ENCODE measurements around the gene EDEM2.
"Not testable (repeated sequence)": the region's sequence is repeated elsewhere in the genome, so short reads cannot be mapped to it uniquely, and the experiment has no call there.

The EDEM2 gene

GRCh38 chr20:35122756-35123405, 24.3 kb downstream of the EDEM2 start:
- DNase-seq = no peak

- no peak for DNase-seq
Measured at GRCh38 chr20:35121186-35121585, 25.9 kb downstream of the EDEM2 start.

GRCh38 chr20:35120012-35120701, 27.0 kb downstream of the EDEM2 start:
- no peak for DNase-seq

GRCh38 chr20:35117629-35118028, 29.5 kb downstream of the EDEM2 start:
- DNase-seq = no peak

- DNase-seq = no peak
Measured at GRCh38 chr20:35117196-35117595, 29.9 kb downstream of the EDEM2 start.

GRCh38 chr20:35116258-35116657, 30.9 kb downstream of the EDEM2 start:
- peak; percentile 32 for DNase-seq

GRCh38 chr20:35115606-35116005, 31.5 kb downstream of the EDEM2 start:
- peak; percentile 28 for DNase-seq

- DNase-seq = not testable (repeated sequence)
Measured at GRCh38 chr20:35112276-35112675, 34.9 kb downstream of the EDEM2 start.

GRCh38 chr20:35111141-35111888, 35.8 kb downstream of the EDEM2 start:
- DNase-seq = no peak

GRCh38 chr20:35108921-35109320, 38.2 kb downstream of the EDEM2 start:
- no peak for DNase-seq

GRCh38 chr20:35106827-35107380, 40.2 kb downstream of the EDEM2 start:
- DNase-seq = no peak

- no peak for DNase-seq
Measured at GRCh38 chr20:35104685-35105295, 42.3 kb downstream of the EDEM2 start.

GRCh38 chr20:35101620-35102019, 45.5 kb downstream of the EDEM2 start:
- no peak for DNase-seq

- peak; percentile 67 for DNase-seq
Measured at GRCh38 chr20:35093267-35093884, 53.8 kb downstream of the EDEM2 start.

GRCh38 chr20:35092524-35093266, 54.4 kb downstream of the EDEM2 start, which contains the start of gene TRPC4AP:
TSS of gene TRPC4AP (minus strand) at chr20:35092807. CDS start at chr20:35092781, 26 bp downstream.
- DNase-seq = peak; percentile 95

- DNase-seq = no peak
Measured at GRCh38 chr20:35091816-35092523, 55.2 kb downstream of the EDEM2 start.

- DNase-seq = no peak
Measured at GRCh38 chr20:35088231-35089145, 58.6 kb downstream of the EDEM2 start.

GRCh38 chr20:35087791-35088190, 59.3 kb downstream of the EDEM2 start:
- no peak for DNase-seq

- DNase-seq = no peak
Measured at GRCh38 chr20:35087355-35087754, 59.8 kb downstream of the EDEM2 start.
